GM10266 (cell line): ENCODE data around the gene FBXO47.
"Not testable (repeated sequence)": the region's sequence is repeated elsewhere in the genome, so short reads cannot be mapped to it uniquely, and the experiment has no call there.

ENCODE experiments used
- DNase-seq: peaks from one replicate; pipeline ENCODE4 v3.0.0; 2012; ENCODE audit errors: extremely low spot score
- CTCF ChIP-seq: IDR thresholded peaks from 2 replicates; pipeline ENCODE4 v1.5.1; 2012; ENCODE audit warnings: mild to moderate bottlenecking, low read depth; ENCODE audit not compliant: control insufficient read depth, insufficient read depth; ENCODE audit errors: missing control alignments

Gene FBXO47

GRCh38 chr17:38978180-38978579 lies 11.0 kb upstream of the FBXO47 start:
- no peak for TF ChIP-seq CTCF
- no peak for DNase-seq

GRCh38 chr17:38976187-38976551 lies 9.0 kb upstream of the FBXO47 start:
- DNase-seq: not testable (repeated sequence)

- DNase-seq: no peak
- TF ChIP-seq CTCF: no peak
Observed at GRCh38 chr17:38970804-38971203, 3.6 kb upstream of the FBXO47 start.

- no peak for DNase-seq
- TF ChIP-seq CTCF: no peak
Observed at GRCh38 chr17:38970128-38970527, 2.9 kb upstream of the FBXO47 start.

GRCh38 chr17:38969281-38969680 lies 2.1 kb upstream of the FBXO47 start:
- no peak for TF ChIP-seq CTCF
- DNase-seq: no peak

GRCh38 chr17:38961413-38961812 lies 5.8 kb downstream of the FBXO47 start:
- DNase-seq: no peak
- TF ChIP-seq CTCF: no peak

GRCh38 chr17:38960402-38960801 lies 6.8 kb downstream of the FBXO47 start:
- no peak for DNase-seq
- no peak for TF ChIP-seq CTCF

GRCh38 chr17:38959508-38959907 lies 7.7 kb downstream of the FBXO47 start:
- no peak for TF ChIP-seq CTCF

More at GRCh38 chr17:38959508-38959907, 7.7 kb downstream of the FBXO47 start:
- DNase-seq: no peak
